T-cell (primary cell): ENCODE data around the gene NHSL1. TPM values are rescaled to one million over a fixed set of nuclear protein-coding genes. Genes with fewer than 3 reads are reported as not detected.

Experiments used
- ATAC-seq, 4 experiments: fragments of 200-7000 bp in 3 of 4; fragments of 150-1000 bp in 1 of 4; cut with Tn5 transposase; replicated peaks in 1 of 4; 1 replicate in 3 of 4; 2 replicates in 1 of 4; pipeline ENCODE4 v1.10.0; 2021; ENCODE audit warnings: moderate library complexity in 3 of 4, mild to moderate bottlenecking in 2 of 4, moderate number of reproducible peaks in 1 of 4
- CTCF ChIA-PET, 2 donors: fragments of 300-600 bp; sonication (Branson Sonifier 250); formaldehyde crosslinking; loops; one replicate each; lab custom pipeline; 2022; ENCODE audit warnings: antibody characterized with exemption in 2 of 2; lab: Charles Lee
- POLR2A ChIA-PET, 2 donors: fragments of 300-600 bp; sonication (Branson Sonifier 250); formaldehyde crosslinking; loops; one replicate each; lab custom pipeline; 2022; ENCODE audit warnings: antibody characterized with exemption in 2 of 2; lab: Charles Lee
- DNase-seq, 35 experiments: peaks; one replicate each; pipeline versions ENCODE4 v3.0.0 to v3.0.0-alpha.2; 2013 to 2023
- H3K27ac ChIP-seq: one replicate; pipeline ENCODE4 v1.5.1; 2013; ENCODE audit warnings: low read length
- H3K27me3 ChIP-seq, 2 experiments: replicated peaks in 1 of 2; 1 replicate in 1 of 2; 2 replicates in 1 of 2; pipeline versions ENCODE4 v1.6.1 to v1.7.0; 2013; ENCODE audit warnings: low read length in 1 of 2, mixed read lengths in 1 of 2; ENCODE audit not compliant: control insufficient read depth in 2 of 2, insufficient read depth in 2 of 2; ENCODE audit errors: extremely low read depth in 1 of 2
- H3K36me3 ChIP-seq, 2 donors: 1 replicate in 1 of 2; 2 replicates in 1 of 2; pipeline versions ENCODE4 v1.6.1 to v1.7.0; 2013; ENCODE audit warnings: low read length in 1 of 2; ENCODE audit not compliant: control insufficient read depth in 2 of 2, insufficient read depth in 1 of 2; ENCODE audit errors: extremely low read depth in 1 of 2
- H3K4me1 ChIP-seq, 2 experiments: 1 replicate in 1 of 2; 2 replicates in 1 of 2; pipeline versions ENCODE4 v1.6.1 to v1.7.0; 2013; ENCODE audit warnings: low read length in 2 of 2, mixed read lengths in 1 of 2; ENCODE audit not compliant: insufficient read depth in 2 of 2, control insufficient read depth in 1 of 2; ENCODE audit errors: extremely low read depth in 1 of 2
- H3K4me3 ChIP-seq, 2 donors: 1 replicate in 1 of 2; 2 replicates in 1 of 2; pipeline versions ENCODE4 v1.5.1 to v1.7.0; 2013; ENCODE audit warnings: mild to moderate bottlenecking in 2 of 2, low read length in 1 of 2, moderate library complexity in 1 of 2; ENCODE audit not compliant: control insufficient read depth in 1 of 2; ENCODE audit errors: extremely low read depth in 1 of 2
- H3K9me3 ChIP-seq: 2 replicates; pipeline ENCODE4 v1.7.0; 2013
- H3K27ac Mint-ChIP-seq, 2 donors: one replicate each; pipeline ENCODE4 v1.8.0; 2020 to 2021; ENCODE audit warnings: mild to moderate bottlenecking in 2 of 2, mixed read lengths in 2 of 2
- H3K27me3 Mint-ChIP-seq, 2 donors: one replicate each; pipeline ENCODE4 v1.8.0; 2021 to 2022; ENCODE audit warnings: mixed read lengths in 2 of 2
- H3K36me3 Mint-ChIP-seq: one replicate; pipeline ENCODE4 v1.8.0; 2021; ENCODE audit warnings: mixed read lengths
- H3K4me1 Mint-ChIP-seq, 3 donors: one replicate each; pipeline ENCODE4 v1.8.0; 2020 to 2022; ENCODE audit warnings: mixed read lengths in 3 of 3, mild to moderate bottlenecking in 1 of 3
- H3K4me3 Mint-ChIP-seq, 3 donors: one replicate each; pipeline ENCODE4 v1.8.0; 2020 to 2022; ENCODE audit warnings: mild to moderate bottlenecking in 3 of 3, mixed read lengths in 3 of 3, moderate library complexity in 3 of 3
- H3K9me3 Mint-ChIP-seq, 3 donors: one replicate each; pipeline ENCODE4 v1.8.0; 2020 to 2022; ENCODE audit warnings: mixed read lengths in 3 of 3
- WGBS: methylation state at CpG from one replicate; pipeline ENCODE4 v1.1.5; 2013; ENCODE audit warnings: missing lambda C conversion rate; ENCODE audit not compliant: insufficient coverage; 5-methylcytosine and 5-hydroxymethylcytosine counted together
- total RNA-seq, 35 experiments: library from RNA in 6 of 35; stranded (reverse) in 6 of 35; fragments of 120-200 nt in 1 of 35; gene quantifications; one replicate each; pipeline versions ENCODE4 v1.2.1 to v1.2.4 and lab custom pipeline; 2013 to 2026

The NHSL1 gene
- total RNA-seq, 5 donors from 2014 or later (not counting 1 experiment from before 2014, with no cell fraction given) = 0.08 to 0.64 (median 0.46) TPM

DNA sequence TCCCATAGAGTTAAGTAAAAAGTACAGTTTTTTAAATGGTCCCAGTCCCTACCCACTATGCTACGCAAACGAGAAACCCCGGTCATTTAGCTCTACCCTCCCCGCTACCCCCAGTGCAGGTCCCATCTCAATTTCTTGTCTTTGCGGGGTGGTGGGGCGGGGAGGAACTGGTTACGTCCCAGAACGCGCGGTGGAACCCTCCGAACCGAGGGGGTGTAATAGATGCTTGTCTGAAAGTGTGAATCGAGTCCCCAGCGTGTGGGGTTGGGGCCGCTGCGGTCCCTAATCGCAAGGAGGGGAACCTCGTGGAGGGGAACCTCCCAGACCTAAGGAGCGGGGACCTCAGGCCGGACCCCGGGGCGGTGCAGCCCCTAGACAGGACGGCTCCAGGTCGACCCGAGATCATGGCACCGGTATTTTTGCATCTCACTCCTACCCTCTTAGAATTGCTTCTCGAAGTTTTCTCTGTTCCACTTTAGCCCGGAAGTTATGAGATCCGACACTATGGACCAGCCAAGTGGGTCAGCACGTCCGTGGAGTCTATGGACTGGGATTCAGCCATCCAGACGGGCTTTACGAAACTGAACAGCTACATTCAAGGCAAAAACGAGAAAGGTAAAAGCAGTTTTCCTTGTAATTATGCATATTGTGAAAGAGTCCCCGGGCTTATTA, 94.5 kb downstream of the NHSL1 start:
- H3K4me3 ChIP-seq = peak overlapping the region; percentile 94 to 95
- no peaks in the 10 kb centered on the region for H3K9me3 Mint-ChIP-seq
- peaks cover 26% of the 10 kb centered on the region for H3K36me3 Mint-ChIP-seq
- H3K9me3 ChIP-seq = no peaks in the 10 kb centered on the region
- ChIA-PET CTCF (interaction anchor here (0.6 to 1.5 kb wide), 3 partner anchors 51 to 105 kb away, joined by 3 to 4 read pairs (median 4); no protein-coding TSS in a partner anchor), POLR2A (interaction anchor here (0.7 to 1.1 kb wide), 4 partner anchors 12 to 50 kb away, joined by 3 to 5 read pairs (median 4); partner anchors contain the start of gene SMIM28 (in 1 of the 2))
- peaks cover 0 to 10% of the 10 kb centered on the region in 2 experiments for H3K27me3 ChIP-seq
- ATAC-seq = peak in 2 of 4 experiments; percentile 11 to 31
- H3K27ac ChIP-seq = peak overlapping the region; percentile 70
- peaks cover 4 to 22% of the 10 kb centered on the region in 2 experiments for H3K4me1 ChIP-seq
- peaks cover 14 to 36% of the 10 kb centered on the region in 2 donors for H3K36me3 ChIP-seq
- DNase-seq = peak in 31 of 35 experiments; percentile 3 to 50 (median 25)
- peak overlapping the region; percentile 71 to 86 (median 80) for H3K4me3 Mint-ChIP-seq
- 25% methylated on average over 28 of the region's 35 CpGs for WGBS
- no peaks in the 10 kb centered on the region for H3K27me3 Mint-ChIP-seq
- H3K4me1 Mint-ChIP-seq = peaks cover 18 to 39% (median 39%) of the 10 kb centered on the region in 3 donors
- H3K27ac Mint-ChIP-seq = peak overlapping the region; percentile 79 to 87

GRCh38 chr6:138403801-138404665, 95.3 kb downstream of the NHSL1 start, which contains the start of gene HEBP2:
TSS of gene HEBP2 (plus strand) at chr6:138404223. CDS start at chr6:138404496, 273 bp downstream.
- H3K4me3 Mint-ChIP-seq = peak within 1 kb of the TSS; percentile 78 to 86 (median 80)
- H3K9me3 Mint-ChIP-seq = no peaks in the 10 kb centered on the region
- Histone ChIP-seq H3K4me1 (peaks cover 4 to 22% of the 10 kb centered on the region in 2 experiments), H3K4me3 (peak within 1 kb of the TSS; percentile 94 to 95), H3K36me3 (peaks cover 8 to 28% of the 10 kb centered on the region in 2 donors), H3K27me3 (peaks cover 0 to 10% of the 10 kb centered on the region in 2 experiments), H3K9me3 (no peaks in the 10 kb centered on the region), H3K27ac (peak within 1 kb of the TSS; percentile 86)
- ChIA-PET CTCF (interaction anchor here in 1 of 2 donors (0.6 to 1.5 kb wide), 3 partner anchors 52 to 140 kb away, joined by 3 to 4 read pairs (median 4); no protein-coding TSS in a partner anchor), POLR2A (interaction anchor here (0.7 kb wide), 2 partner anchors 26 to 42 kb away, joined by 3 to 5 read pairs; partner anchors contain the start of gene SMIM28 (in 1 of the 2))
- H3K27me3 Mint-ChIP-seq = no peaks in the 10 kb centered on the region
- peaks cover 18 to 33% (median 32%) of the 10 kb centered on the region in 3 donors for H3K4me1 Mint-ChIP-seq
- H3K27ac Mint-ChIP-seq = peak within 1 kb of the TSS; percentile 82 to 87
- WGBS = under 1% methylated on average over 82 of the region's 92 CpGs
- DNase-seq (peak; percentile 73 to 96 (median 92)), ATAC-seq (peak; percentile 91 to 95 (median 92))
- H3K36me3 Mint-ChIP-seq = peaks cover 19% of the 10 kb centered on the region

DNA sequence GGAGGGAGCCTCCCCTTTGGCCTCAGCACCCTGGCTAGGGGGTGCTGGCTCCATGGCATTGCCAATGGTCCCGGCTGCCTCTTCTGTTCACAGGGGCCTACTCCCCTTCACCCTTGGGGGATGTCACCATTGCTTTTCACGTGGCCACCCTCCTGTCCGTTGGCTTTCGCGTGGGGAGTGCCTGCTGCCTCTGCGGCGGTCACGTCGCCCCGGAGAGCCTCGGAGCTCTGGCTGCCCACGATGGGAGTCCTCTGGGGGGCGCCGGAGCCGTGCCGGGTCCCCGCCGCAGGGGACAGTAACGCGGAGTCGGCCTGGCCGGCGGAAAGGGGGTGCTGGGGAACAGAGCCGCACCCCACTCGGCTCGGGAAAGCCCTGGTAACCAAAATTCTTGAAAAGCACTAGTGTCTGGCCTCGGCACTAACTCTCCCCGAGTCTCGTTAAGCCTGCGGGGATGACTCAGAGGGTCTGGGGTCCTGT, 95.9 kb downstream of the NHSL1 start:
- H3K9me3 Mint-ChIP-seq = no peaks in the 10 kb centered on the region
- H3K4me3 Mint-ChIP-seq = peak overlapping the region; percentile 78 to 81 (median 80)
- H3K27me3 Mint-ChIP-seq = no peaks in the 10 kb centered on the region
- peaks cover 14% of the 10 kb centered on the region for H3K36me3 Mint-ChIP-seq
- ATAC-seq (peak; percentile 9 to 21 (median 18)), DNase-seq (peak in 17 of 35 experiments; percentile 2 to 47 (median 15))
- Histone ChIP-seq H3K4me3 (peak overlapping the region; percentile 94 to 95), H3K4me1 (peaks cover 4 to 22% of the 10 kb centered on the region in 2 experiments), H3K27ac (peak overlapping the region; percentile 86), H3K9me3 (no peaks in the 10 kb centered on the region), H3K36me3 (peaks cover 7 to 22% of the 10 kb centered on the region in 2 donors), H3K27me3 (peaks cover 0 to 10% of the 10 kb centered on the region in 2 experiments)
- CTCF ChIA-PET = interaction anchor here (0.6 to 1.6 kb wide), 5 partner anchors 52 to 295 kb away, joined by 3 to 8 read pairs (median 4); no protein-coding TSS in a partner anchor
- H3K4me1 Mint-ChIP-seq = peaks cover 18 to 31% (median 29%) of the 10 kb centered on the region in 3 donors
- POLR2A ChIA-PET = no interaction called here
- peak overlapping the region; percentile 79 to 82 for H3K27ac Mint-ChIP-seq
- WGBS = under 1% methylated on average over 30 of the region's 30 CpGs

- no peaks in the 10 kb centered on the region for H3K9me3 Mint-ChIP-seq
- H3K36me3 ChIP-seq = peaks cover 5 to 19% of the 10 kb centered on the region in 2 donors
- H3K9me3 ChIP-seq = no peaks in the 10 kb centered on the region
- H3K27ac Mint-ChIP-seq = peak overlapping the region in 1 of 2 donors; percentile 66
- H3K27me3 Mint-ChIP-seq = no peaks in the 10 kb centered on the region
- H3K36me3 Mint-ChIP-seq = peaks cover 11% of the 10 kb centered on the region
- DNase-seq (no peak), ATAC-seq (no peak)
- POLR2A ChIA-PET = interaction anchor here in 1 of 2 donors (0.6 kb wide), 1 partner anchor 117 kb away, joined by 8 read pairs; no protein-coding TSS in a partner anchor
- H3K27me3 ChIP-seq = peaks cover 0 to 10% of the 10 kb centered on the region in 2 experiments
- H3K4me3 Mint-ChIP-seq = peak overlapping the region; percentile 78 to 81 (median 80)
- H3K4me3 ChIP-seq = peak overlapping the region; percentile 94 to 95
- no CpG with 5 or more reads among the region's 8 CpGs for WGBS
- H3K27ac ChIP-seq = no peak overlapping the region
- peaks cover 4 to 22% of the 10 kb centered on the region in 2 experiments for H3K4me1 ChIP-seq
- CTCF ChIA-PET = interaction anchor here (0.6 to 1.6 kb wide), 6 partner anchors 25 to 798 kb away, joined by 3 to 8 read pairs (median 4); no protein-coding TSS in a partner anchor
- peaks cover 18 to 29% (median 26%) of the 10 kb centered on the region in 3 donors for H3K4me1 Mint-ChIP-seq
Measured at GRCh38 chr6:138402838-138403187, 96.5 kb downstream of the NHSL1 start.

GRCh38 chr6:138401960-138402837, 97.1 kb downstream of the NHSL1 start:
- ChIA-PET CTCF (interaction anchor here (0.6 to 1.6 kb wide), 6 partner anchors 26 to 797 kb away, joined by 3 to 8 read pairs (median 4); no protein-coding TSS in a partner anchor), POLR2A (interaction anchor here in 1 of 2 donors (0.6 kb wide), 1 partner anchor 118 kb away, joined by 8 read pairs; no protein-coding TSS in a partner anchor)
- H3K9me3 Mint-ChIP-seq = no peaks in the 10 kb centered on the region
- no peaks in the 10 kb centered on the region for H3K9me3 ChIP-seq
- no peaks in the 10 kb centered on the region for H3K27me3 Mint-ChIP-seq
- peaks cover 0 to 13% of the 10 kb centered on the region in 2 donors for H3K36me3 ChIP-seq
- peaks cover 18 to 23% (median 23%) of the 10 kb centered on the region in 3 donors for H3K4me1 Mint-ChIP-seq
- peaks cover 11% of the 10 kb centered on the region for H3K36me3 Mint-ChIP-seq
- peak overlapping the region; percentile 22 to 68 (median 39) for H3K4me3 Mint-ChIP-seq
- no peak for ATAC-seq
- DNase-seq = no peak
- no peak overlapping the region for H3K27ac Mint-ChIP-seq
- H3K27ac ChIP-seq = no peak overlapping the region
- H3K4me1 ChIP-seq = peaks cover 4 to 22% of the 10 kb centered on the region in 2 experiments
- H3K4me3 ChIP-seq = no peak overlapping the region
- peaks cover 0 to 10% of the 10 kb centered on the region in 2 experiments for H3K27me3 ChIP-seq
- 96% methylated on average over 7 of the region's 14 CpGs for WGBS
